ENCODE data around the gene ZSCAN29.
"Not testable (repeated sequence)": the region's sequence is repeated elsewhere in the genome, so short reads cannot be mapped to it uniquely, and the experiment has no call there.

ZSCAN29 gene

DNA sequence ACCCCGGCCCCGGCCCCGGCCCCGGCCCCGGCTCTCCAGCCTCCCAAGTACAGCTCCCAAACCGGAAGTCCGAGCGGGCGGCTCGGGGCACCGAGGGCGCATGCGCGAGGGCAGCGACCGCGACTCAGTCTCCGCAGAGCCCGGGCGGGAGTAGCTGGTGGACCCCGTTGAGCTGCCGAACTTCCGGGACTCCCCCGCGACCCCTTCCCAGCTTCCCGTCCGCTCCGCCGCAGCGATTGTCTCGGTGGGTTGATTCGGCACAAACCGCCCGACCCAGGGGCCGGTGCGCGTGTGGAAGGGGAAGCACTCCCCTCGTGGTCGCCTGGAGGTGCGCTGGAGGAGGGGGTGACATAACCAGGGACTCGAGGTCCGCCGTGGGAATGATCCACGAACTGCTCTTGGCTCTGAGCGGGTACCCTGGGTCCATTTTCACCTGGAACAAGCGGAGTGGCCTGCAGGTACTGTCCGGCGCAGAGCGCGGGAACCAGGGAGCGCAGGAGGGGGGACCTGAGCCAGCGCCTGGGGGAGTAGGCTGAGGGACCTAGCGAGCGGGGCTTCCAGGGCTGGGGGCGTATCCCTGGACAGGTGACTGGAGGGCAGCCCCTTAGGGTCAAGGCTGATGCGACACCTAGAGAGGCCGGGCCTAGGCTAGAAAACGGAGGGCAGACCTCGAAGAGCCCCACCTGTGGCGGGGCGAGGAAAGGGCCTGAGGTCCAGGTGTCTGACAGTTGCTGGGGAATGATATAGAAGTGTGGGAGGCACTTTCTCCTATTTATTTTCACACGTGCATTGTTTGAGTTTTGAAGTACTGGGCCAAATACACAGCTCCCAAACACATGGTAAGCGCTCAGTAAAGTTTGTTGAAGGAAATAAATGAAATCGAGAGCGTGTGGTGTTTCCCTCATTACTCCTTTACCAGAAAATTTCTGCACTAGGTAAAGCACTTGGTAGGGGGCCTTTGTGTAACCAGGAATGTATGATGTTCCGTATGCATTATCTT lies at the start of gene ZSCAN29, which contains the start of gene TUBGCP4:
Gene ZSCAN29, minus strand, starts transcription at position 69 of the 1,000 bp plus-strand sequence. CDS start 1,130 bp downstream, outside the sequence.
Gene TUBGCP4, plus strand, starts transcription at position 127 of the 1,000 bp plus-strand sequence. Its CDS starts 254 bp downstream, at position 381.
- peak; percentile 62 for DNase-seq (ENCODE audit: low read depth)

DNA sequence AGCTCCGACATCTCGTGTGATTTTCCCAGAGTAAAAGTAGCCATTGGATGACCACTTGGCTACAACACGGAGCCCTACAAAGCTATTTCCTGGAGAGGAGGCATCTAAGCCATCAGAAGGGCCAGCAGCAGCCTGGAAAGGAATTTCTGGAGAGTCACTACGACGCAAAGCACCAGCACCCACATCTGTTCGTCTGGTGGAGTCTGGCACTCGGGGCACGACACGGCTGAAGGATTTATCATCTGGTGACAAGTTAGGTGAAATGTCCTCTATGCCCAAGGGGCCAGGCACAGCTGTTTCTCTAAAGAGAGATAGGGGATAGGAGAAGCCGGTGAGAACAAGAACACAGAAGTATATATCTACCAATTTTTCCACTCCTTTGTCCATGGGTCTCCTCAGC lies 49.6 kb upstream of the ZSCAN29 start:
- DNase-seq (ENCODE audit: low read depth): no peak

DNA sequence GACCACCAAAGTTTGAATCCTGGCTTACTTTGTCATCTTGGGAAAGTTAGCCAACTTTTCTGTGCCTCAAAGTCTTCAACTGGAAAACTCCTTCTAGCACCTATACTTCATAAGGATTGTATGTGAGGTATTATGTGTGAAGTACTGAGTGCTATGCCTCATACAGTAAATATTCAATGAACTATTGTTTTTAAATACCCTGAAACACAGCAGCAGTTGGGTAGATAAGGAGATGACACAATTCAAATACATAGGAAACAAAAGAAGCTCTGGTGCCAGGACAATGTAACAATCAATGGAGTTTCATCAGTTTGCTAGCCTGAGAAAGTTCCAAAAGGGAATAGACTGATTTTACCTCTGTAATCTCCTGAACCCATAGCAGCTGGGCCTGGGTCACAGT lies 43.4 kb upstream of the ZSCAN29 start:
- no peak for DNase-seq (ENCODE audit: low read depth)

DNA sequence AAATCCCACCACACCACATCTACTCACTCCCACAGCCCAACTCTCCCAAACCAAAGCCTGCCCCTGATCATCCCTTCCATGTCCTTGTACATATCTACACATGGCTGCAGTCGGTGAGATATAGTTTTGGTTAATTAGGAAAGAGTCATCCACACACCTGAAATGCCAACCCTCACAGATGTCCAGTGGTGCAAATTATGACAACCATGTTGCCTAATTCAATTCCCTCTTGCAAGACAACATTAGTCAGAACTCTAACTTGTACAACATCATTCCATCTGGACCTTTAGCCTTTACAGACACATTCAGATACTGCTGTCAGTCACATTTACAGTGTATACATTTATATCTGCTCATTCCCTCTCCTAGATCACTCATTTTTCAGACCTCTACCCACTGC lies 41.3 kb upstream of the ZSCAN29 start:
- no peak for DNase-seq (ENCODE audit: low read depth)

DNA sequence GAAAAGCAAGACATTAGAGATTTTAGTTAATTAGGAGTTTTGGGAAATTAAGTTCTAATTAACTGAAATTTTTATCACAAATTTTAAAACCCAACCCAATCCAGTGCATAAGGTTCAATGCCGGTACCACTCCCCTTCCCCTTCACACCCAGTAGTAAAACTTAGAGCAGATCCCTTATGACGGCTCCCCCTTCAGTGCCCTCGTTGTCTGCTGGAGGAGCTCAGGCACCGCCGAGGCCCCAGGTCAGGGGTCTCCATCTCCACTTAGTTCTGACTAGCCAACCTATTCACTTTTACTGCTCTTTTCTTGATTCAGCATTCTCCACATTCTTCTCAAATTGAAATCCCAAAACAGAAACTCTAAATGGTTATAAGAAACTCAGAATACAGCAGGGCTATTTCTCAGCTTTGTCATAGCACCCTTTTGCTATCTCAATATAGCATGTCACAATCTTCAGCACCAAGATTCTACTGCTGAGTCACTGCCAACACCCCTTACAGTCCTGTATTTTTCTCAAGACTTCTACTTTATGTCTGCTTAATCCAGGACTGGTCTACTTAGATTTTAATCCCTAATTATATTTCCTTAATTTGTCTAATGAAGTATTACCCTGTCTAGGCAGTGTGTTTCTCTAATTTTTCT lies 39.9 kb upstream of the ZSCAN29 start:
- no peak for DNase-seq (ENCODE audit: low read depth)

DNA sequence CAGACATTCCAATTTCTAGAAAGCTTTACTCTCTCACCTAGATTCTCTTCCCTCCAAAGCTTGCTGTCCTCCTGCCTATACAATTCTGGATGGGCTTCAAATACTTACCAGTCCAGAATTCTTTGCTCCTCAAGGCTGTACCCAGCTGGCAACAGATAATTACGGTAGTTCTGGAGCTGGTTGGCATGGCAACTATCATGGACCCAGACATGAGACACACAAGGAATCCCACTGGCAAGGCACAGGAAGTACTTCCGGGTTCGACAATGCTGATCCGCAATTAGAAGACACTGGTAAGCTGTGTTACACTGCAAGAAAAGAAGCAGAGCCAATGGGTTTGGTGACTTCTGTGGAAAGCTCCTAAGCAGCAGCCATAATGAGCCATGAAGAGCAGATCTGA lies 37.9 kb upstream of the ZSCAN29 start:
- no peak for DNase-seq (ENCODE audit: low read depth)

DNA sequence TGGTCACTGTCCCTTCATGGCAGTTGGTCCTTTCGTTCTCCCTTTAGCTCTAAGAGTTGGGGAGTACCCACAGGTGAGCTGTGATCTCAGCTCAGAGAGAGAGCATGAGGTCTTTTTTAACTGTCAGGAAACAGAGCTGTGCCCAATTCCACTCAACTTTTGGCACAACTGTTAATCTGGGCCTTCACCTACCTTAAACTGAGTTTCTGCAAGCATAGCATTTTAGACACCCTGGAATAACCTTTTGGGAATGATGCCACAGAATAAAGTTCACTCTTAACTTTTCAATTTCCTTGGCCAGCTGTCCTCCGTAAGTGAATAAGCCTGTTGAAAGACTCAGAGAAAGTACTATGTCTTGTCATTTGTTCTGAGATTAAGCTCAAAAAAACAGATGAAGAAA lies 36.0 kb upstream of the ZSCAN29 start:
- DNase-seq (ENCODE audit: low read depth): no peak

DNA sequence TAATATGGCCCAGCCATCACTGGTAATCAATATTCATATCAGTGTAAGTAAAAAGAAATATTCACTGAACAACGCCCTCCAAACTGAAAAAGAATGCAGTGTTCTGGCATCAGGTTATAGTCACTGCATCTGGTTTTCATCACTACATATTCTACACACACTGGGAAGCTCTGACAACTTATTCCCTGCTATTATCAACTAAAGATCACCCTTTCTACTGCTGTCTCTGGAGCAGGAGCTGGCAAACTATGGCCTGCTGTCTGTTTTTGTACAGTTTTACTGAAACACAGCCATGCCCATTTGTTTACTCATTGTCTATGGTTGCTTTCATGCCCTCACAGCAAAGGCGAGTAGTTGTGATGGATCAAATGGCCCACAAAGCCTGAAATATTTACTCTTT lies 35.3 kb upstream of the ZSCAN29 start:
- DNase-seq (ENCODE audit: low read depth): no peak

DNA sequence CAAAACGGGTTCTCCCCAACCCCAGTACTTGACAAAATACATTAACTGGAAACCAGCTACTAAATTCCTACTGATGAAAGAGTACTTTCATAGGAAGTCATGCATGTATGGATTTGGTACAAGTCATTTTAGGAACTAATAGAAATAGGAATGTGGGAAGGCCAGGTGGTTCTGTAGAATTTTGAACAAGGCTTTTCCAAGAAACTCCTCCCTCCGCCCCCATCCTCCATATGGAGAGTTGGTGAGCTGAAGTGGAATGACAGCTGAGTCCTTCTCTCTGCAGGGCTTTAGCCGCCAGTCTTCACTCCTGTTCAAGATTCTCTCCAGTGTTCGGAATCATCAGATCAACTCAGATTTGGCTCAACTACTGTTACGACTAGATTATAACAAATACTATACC lies 33.3 kb upstream of the ZSCAN29 start:
- DNase-seq (ENCODE audit: low read depth): no peak

DNA sequence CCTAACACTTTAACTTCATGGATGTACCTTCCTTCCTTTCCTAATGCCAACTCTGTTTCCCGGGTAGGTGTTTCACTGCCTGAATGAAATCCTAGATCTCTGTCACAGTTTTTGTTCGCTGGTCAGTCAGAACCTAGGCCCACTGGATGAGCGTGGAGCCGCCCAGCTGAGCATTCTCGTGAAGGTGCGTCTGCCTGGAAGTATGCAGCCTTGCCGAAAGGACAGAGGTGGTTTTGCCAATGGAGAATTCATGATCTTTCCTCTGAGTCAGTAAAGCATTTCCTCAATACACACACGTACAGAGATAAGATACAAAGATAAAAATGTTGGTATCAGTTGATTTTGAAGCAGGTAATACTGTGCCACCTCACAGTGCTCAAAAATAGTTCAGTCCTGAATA lies 32.8 kb upstream of the ZSCAN29 start:
- DNase-seq (ENCODE audit: low read depth): no peak

DNA sequence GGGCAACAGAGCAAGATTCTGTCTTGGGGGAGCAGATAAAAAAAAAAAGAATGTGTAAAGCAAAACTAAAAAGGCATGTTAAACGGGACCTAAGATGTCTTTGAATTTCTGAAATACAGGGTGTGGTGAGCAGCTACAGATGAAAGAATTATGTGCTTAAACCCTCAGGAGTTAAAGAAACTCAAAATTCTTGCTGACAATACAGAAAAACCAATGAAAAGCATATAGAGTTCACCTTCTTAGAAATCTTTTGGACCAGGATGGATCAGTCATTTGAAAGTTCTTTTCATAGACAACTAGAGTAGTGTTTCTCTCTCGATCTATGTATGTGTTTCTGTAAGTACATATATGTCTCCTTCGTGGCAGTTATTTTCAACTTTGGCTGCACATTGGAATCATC lies 31.4 kb upstream of the ZSCAN29 start:
- no peak for DNase-seq (ENCODE audit: low read depth)

DNA sequence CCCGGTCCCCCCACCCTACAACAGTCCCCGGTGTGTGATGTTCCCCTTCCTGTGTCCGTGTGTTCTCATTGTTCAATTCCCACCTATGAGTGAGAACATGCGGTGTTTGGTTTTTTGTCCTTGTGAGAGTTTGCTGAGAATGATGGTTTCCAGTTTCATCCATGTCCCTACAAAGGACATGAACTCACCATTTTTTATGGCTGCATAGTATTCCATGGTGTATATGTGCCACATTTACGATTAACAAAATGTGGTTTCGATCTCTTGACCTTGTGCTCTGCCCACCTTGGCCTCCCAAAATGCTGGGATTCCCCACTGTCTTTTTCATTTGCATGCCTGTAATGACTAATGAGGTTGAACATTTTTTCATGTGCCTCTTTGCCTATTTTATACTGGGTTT lies 22.7 kb upstream of the ZSCAN29 start:
- DNase-seq (ENCODE audit: low read depth): not testable (repeated sequence)

DNA sequence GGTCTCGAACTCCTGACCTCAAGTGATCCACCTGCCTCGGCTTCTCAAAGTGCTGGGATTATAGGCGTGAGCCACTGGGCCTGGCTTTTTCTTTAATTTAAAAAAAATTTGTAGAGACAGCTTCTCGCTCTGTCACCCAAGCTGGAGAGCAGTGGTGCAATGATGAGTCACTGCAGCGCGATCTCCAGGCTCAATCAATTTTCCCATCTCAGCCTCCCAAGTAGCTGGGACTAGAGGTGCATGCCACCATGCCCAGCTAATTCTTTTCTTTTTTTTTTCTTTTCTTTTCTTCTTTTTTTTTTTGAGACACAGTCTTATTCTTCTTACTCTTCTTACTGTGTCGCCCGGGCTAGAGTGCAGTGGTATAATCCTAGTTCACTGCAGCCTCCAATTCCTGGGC lies 19.9 kb upstream of the ZSCAN29 start:
- DNase-seq (ENCODE audit: low read depth): no peak

DNA sequence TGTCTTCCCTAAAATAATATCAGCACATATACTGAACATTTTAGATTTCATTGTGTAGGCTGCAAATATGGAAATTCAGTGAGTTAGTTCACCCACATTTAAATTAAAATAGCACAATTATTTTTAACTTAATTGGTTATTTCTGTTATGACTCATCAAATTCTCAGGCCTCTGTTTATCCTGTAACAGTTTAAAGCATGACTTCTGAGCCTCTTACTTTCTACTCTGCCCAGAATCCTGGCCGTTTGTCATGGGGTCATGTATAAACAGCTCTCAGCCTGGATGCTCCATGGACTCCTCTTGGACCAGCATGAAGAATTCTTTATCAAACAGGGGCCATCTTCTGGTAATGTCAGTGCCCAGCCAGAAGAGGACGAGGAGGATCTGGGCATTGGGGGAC lies 12.2 kb upstream of the ZSCAN29 start:
- no peak for DNase-seq (ENCODE audit: low read depth)

DNA sequence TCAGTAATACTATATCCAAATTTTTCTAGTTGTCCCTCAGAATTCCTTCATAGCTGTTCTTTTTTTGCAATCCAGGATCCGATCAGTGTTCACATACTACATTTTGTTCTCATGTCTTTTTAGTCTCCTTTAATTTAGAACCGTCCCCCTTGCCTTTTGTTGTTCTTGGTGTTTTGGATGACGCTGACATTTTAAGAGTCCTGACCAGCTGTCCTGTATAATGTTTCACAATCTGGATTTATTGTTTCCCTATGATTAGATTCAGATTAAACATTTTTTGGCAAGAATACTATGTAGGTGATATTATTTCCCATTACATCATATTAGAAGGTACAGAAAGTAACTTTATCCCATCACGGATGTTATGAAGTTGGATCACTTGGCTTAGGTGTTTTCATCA lies 11.5 kb upstream of the ZSCAN29 start:
- DNase-seq (ENCODE audit: low read depth): no peak

DNA sequence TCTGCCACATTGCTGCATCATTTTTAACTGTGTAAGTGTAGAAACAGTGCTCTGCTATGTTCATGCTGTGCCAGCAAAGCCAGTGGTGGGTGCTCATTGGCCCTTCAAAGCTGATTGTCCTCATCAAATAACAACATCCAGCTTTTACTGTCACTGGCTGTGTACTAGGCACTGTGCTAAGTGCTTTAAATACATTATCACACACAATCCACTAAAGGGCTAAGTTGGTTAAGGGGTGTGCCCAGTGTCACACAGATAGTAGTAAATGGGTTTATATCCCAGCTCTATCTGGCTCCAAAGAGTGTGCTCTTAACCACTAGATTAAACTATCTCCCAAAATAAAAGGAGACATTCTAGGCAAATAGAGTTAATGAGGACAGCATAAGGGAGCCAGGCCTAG lies 7.8 kb upstream of the ZSCAN29 start:
- no peak for DNase-seq (ENCODE audit: low read depth)

DNA sequence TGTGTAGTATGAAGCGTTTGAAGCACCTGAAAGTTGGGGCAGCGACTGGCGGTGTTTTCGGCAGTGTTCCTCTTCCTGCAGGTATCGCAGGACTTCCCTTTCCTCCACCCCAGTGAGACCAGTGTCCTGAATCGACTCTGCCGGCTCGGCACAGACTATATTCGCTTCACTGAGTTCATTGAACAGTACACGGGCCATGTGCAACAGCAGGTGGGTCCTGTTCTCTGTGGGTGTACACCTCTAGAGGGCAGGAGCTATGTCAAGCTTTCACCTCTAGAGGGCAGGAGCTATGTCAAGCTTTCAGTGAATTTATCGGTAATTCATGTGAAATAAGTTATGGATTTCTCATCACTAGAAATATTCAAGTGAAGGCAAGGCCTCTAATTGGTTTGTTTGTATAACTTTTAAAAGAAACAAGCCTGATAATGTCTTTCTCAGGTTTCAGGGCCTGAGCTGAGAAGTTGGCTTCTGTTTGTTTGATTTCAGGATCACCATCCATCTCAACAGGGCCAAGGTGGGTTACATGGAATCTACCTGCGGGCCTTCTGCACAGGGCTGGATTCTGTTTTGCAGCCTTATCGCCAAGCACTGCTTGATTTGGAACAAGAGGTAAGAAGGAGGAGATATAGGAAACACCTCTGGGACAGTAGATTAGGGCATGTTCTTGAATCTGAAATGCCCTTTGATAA lies 5.3 kb upstream of the ZSCAN29 start:
- peak; percentile 7 for DNase-seq (ENCODE audit: low read depth)

DNA sequence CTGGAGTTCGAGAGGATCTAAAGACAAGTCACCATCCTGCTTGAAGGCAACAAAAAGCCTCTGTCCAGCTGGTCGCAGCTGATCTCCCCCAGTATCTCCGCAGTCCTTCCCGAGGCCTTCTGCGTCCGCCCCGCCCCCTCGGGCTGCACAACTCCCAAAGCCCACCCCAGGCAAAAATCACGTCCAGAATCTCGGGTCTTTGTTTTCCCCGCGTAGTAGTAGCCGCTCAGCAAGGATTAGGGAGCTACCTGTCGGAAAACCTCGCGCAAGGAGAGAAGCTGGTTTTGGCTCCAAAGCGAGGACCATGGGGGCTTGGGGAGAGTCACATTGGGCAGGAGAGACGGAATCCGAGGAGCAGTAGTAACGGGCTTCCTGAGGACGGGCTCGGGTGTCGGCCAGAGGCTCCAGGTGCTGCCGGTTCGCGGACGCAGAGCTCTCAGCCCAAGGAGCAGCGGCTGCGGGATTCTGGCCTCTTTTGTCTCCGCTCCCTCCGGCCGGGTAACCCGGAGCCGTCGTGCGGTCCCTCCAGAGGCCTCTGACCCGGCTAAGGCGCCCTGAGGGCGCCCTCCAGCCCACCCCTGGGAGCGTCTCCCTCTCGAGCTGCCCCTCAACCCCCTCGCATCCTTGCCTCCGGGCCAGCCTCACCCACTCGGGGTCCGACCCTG lies 401 bp downstream of the ZSCAN29 start:
- DNase-seq (ENCODE audit: low read depth): no peak

DNA sequence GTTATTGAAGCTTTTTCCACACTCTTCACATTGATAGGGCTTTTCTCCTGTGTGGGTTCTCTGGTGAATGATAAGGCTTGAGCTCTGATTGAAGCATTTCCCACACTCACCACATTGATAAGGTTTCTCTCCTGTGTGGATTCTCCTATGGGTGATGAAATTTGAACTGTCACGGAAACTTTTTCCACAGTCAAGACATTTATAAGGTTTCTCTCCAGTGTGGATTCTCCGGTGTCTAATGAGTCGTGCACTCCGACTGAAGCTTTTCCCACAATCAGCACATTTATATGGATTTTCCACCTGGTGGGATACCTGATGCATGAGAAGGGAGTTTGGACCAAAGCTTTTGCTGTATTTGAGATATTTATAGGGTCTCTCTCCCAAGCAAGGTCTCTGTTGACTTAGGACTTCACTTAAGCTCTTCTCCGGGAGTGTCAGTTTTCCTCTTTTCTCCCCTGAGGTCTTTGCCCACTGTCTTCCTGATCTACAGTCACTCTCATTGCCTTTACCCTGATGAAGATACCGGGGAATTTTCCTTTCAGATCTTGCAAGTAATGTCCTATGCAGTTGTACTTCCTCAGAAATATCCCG lies 9.4 kb downstream of the ZSCAN29 start:
- no peak for DNase-seq (ENCODE audit: low read depth)

DNA sequence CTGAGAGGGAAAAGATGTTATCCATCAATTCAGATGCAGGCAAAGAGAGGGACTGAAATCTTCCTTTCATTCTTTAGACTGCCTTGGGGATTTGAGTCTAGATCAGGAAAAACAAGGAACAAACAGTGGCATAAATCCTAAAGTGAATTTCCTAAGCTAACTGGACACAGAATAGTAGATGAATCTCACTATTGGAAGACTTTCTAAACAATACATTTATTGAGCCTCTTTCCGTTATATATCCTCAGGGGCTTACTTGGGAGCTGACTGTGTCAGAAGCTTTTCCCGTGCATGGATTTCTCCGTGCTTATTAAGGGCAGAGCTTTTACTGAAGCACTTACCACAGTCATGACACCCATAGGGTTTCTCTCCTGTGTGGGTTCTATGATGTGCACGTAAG lies 10.0 kb downstream of the ZSCAN29 start:
- DNase-seq (ENCODE audit: low read depth): no peak

DNA sequence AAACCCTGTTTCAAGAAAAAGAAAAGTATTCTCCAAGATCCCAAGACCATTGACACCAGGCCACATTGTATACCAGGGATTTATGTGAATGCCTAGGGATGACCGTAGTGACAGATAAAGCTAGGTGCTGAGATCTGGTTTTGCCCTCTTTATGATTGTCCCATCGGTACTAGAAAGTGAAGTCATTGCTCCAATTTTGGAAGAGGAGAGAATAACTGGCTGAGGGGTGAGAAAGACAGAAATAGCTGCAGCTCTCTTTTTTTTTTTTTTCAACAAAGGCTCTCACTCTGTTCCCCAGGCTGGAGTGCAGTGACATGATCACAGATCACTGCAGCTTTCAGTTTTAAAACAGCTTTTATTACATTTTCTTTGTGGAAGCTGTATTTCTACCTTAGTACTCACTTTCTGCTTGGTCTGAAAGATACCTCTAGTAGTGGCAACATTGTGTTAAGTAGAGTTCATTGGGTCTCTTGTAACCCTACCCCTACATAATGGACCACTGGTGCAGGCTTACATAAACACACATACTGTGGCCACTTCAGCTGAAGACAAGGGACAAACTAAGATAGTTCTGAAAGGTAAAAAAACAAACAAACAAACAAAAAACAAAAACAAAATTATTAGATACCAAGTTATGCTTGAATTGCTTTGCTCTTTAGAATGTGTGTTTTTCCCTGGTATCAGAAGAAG lies 18.0 kb downstream of the ZSCAN29 start:
- no peak for DNase-seq (ENCODE audit: low read depth)

Data from stimulated activated CD8-positive, alpha-beta memory T cell treated with anti-CD3 and anti-CD28 coated beads, Interleukin-7, amount 100 ng/mL, for 24 hours (primary cell).